Renal pelvis (tissue), 4 donors: Measurements from ENCODE around the gene MGAT3. TPM values are rescaled to one million over a fixed set of nuclear protein-coding genes. Genes with fewer than 3 reads are reported as not detected.

ENCODE experiments used
- DNase-seq: peaks from one replicate; pipeline ENCODE4 v3.0.0-alpha.2; 2013
- polyA plus RNA-seq, 3 donors: library from polyadenylated mRNA; unstranded; fragments of 120-200 nt; gene quantifications; one replicate each; pipeline ENCODE4 v1.2.1, GENCODE V29; 2013; ENCODE audit not compliant: insufficient read length in 3 of 3

The MGAT3 gene
- polyA plus RNA-seq, 3 donors = 31.2 to 32.6 (median 31.3) TPM

DNA sequence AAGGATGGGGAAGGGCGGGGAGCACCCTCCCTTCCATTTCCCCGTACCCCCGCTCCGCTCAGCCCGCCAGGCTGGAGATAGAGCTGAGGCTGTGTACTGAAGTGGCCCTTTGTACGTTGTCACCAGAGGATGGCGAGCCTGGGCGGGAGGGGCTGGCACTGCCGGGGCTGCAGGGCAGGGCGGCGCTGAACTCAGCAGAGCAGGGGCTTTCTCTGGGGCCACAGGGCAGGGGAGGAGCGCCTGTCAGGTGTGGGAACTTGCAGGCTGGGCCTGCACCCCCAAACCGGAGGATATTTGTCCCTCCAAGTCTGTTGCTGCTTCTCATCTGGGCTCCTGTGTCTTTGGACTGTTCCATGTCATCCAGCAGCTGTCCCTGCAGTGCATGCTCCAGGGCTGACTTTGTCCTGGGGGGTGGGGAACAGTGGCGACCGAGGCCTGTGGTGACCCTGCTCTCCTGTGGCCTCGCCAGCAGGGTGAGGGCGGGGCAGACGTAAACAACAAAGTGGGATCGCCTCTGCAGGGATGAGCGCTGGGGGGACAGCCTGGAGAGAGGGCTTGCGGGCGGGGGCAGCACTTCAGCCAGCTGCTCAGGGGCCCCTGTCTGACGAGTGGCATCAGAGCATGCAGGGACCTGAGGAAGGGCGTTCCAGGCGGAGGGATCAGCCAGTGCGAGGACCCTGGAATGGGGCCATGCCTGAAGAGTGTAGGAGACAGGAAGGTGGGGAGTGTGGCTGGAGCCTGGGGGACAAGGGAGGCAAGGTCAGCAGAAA, 13.1 kb downstream of the MGAT3 start:
- DNase-seq = no peak

DNA sequence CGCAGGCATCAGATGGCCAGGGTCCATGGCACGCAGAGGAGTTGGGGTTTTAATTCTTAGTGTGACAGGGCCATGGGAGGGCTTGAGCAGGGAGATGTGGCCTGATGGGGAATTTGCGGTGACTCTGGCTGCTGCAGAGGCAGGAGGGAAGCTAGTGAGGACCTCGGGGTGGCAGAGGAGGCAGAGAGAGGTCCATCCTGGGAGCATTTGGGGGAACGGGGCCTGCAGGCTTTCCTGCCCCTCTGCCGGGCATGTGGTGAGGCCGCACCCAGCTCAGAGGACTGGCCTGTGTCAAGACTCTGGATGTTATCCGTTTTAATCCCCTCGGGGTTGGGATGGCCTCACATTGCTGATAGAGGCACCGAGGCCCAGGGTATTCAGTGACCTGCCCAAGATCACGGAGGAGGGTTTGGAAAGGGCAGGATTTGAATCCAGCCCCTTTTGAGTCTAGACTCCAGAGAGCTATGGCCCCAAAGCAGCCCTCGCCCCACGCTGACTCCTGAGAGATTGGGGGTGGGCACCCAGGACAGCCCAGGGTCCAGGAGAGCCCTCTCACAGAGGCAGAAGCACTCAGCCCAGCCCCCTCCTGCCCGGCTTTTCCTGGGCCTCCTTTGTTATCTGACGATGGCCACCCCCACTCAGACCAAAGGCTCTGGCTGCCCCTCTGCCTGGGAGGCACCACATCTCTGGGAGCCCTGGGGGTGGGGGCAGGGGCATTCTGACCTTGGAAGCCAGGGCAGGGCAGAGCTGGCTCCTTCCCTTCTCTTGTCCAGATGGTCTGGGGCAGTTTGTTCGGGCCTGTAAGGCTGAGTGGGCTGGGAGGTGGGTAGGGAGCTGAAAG, 13.9 kb downstream of the MGAT3 start:
- DNase-seq = no peak

DNA sequence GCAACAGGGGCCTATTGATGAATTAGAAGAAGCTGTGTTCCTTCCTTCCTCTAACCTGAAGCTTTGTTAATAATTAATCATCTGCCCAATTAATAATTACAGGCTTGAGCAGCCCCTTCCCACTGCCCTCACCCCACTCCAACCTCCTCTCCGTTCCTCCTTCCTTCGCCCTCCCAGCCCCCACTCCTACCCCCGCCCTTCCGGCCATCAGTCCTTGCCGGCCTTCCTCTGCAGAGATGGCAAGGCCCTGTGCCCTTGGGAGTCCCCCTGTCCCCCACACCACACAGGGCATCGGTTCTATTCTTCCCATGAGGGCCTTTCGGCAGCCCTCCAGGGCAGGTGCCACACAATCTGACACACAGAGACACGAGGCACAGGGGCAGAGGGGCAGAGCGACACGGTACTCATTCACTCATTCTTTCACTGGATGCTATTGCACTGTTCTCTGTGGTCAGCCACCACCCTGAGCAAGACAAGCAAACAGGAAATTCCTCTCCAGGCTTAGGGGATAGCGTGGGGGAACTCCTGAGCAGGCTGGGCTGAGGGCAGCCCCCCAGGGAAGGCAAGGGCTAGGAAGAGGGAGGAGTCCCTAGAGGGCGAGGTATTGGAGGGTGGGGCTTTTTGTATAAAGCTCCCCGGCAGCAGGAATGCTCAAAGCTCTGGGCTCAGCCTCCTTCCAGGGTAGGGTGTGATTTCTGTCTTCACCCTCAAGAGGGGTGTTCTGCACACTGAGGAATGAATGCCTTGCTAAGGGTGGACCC, 14.7 kb downstream of the MGAT3 start:
- no peak for DNase-seq

DNA sequence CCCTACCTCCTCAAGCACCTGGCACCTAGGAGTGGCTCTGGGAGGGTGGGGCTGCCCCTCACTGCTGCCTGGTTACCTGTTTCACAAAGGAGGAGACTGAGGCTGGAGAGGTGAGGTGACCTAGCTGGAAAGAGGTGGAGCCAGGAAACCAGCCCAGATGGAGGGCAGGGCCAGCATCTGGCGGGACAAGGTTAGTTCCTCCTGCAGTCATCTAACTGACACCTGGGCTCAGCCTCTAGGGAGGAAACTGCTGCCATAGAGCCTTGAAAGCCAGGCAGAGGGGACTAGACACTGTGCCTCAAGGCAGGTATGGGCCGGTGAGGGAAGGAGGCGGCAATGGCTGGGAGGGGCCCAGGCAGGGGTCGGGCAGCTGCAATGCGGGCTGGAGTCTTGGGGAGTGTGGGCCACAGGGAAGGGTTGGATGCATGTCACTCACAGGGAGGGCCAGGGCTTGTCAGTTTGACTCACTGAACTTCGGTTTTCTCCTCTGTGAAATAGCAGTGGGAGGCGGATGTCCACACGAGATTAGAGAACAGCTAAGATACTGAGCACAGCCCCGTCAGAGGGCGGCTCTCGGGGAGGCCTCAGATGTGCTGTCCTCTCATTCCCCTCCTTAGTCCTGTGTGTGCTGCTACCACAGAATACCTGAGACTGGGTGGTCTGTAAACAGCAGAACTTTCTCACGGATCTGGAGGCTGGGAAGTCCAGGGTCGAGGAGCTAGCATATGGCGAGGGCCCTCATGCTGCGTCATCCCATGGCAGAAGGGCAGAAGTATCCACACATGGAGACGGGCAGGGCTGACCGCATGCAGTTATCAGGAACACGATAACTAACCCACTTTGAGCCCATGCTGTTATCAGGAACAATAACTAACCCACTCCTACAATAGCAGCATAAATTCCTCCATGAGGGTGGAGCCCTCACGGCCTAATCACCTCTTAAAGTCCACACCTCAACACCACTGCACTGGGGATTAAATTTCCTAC, 16.1 kb downstream of the MGAT3 start:
- no peak for DNase-seq

DNA sequence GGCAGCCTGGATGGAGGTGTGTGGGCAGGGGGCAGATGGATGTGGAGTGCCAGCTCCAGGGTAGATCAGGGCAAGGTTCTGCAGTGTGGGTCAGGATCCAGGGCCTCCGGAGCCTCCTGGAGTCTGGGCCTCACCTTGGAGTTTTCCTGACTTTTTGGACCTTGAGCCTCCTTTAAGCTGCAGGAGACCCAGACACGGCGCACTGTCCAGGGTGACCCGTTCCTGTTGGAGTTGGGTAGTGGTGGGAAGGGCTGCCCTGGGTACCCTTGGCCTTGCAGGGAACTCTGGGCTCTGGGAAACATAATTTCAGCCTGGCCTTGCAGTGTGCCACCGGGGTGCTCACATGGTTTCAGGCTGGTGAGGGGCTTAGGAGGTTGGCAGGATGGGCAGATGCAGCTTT, 17.0 kb downstream of the MGAT3 start:
- no peak for DNase-seq

DNA sequence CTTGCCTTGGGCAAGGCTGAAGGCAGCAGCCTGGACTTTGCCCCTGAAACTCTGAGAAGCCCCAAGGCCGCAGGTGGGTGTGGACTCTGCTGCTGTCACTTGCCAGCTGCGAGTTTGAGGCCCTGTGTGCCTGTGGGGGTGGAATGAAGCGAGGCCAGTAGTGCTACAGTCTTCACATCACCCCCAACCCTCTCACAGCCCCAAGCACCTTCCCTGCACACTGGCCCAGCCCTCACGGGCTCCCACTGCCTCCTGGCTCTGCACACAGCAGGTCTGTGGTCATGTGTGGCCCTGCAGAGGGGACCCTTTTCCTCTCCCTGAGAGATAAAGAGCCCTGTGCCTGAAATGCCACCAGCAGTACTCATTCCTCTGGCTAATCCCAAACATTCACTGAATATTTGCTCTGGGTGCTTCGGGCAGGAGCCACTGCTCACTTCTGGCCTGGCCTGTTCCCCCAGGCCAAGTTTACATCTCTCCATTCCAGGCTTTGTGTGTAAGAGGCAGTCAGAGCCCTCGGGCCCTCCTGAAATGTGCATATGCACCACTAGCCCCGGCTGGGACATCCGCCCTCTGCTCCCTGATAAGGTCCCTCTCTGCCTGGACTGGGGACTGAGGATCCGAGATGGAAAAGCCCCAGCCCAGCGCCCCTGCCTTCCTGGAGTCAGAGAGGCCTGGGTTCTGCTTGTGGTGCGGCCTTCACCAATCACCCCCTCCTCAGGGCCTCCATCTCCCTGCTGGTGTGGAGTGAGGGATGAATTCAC, 17.7 kb downstream of the MGAT3 start:
- DNase-seq = no peak

DNA sequence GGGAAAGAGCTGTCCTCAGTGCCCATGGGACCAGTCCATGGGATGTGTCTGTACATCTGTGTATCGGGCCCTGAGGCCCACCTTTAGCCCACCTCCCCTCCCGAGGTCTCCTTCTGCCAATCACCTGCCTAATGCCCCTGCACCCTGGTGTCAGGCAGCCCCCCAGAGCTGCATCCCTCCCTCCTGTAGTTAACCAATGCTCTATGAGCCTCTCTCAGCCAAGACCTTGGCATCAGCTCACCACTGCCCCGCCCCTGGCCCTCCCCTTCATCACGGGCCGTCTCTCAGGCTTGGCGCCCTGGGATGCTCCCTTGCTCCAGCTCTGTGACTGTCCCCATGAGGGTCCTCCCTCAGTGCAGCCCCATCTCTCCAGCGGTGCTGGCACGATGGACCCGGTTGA, 18.5 kb downstream of the MGAT3 start:
- DNase-seq = no peak

DNA sequence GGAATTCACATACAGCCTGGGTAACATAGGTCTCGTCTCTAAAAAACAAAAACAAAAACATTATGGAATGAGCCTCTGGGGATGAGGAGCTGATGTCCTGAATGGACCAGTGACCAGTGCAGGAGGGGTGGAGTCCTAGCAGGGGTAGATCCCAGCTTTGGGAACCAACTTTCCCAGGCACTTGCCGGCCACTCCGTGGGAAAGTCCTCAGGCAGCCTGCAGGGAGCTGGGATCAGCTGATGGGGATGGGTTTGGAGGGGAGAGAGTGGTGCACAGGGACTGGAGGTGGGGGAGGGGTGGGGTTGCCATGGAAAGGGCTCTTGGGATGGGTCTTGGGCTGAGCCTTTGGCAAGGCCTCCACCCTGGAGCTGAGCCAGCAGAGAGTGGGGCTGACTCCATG, 19.1 kb downstream of the MGAT3 start:
- no peak for DNase-seq

DNA sequence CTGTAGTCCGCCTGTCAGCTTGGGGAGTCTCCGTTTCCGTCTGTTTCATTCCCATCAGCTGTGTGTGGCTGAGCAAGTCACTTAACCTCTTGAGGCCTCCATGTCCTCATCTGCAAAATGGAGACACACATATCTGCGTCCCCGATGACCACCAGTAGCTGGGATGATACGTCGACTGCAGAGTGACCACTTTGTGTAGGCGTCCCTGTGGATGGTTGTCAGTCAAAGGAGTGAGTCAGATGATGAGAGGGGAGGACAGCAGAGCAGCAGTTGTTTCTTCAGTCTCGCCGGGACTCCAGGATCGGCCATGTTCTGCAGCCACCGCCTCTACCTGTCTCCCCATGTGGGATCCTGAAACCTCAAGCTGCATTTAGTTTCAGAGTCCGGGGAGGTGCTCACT, 19.9 kb downstream of the MGAT3 start:
- DNase-seq = no peak

DNA sequence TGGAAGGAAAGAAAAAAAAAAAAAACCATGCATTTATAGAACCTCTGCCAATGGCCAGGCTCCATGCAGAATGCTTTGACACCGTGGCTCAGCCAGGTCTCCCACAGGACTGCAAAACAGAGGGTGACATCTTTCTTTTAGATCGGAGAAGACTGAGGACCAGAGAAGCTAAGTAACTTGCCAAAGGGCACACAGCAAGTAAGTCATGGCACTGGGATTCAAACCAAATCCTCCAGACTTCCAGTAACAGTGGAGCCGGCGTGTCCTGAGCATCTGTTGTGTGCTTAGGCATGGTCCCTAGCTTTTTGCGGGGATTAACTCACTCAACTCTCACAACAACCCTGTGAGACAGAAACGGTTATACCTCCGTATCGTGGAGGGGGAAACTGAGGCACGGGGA, 20.7 kb downstream of the MGAT3 start:
- no peak for DNase-seq

DNA sequence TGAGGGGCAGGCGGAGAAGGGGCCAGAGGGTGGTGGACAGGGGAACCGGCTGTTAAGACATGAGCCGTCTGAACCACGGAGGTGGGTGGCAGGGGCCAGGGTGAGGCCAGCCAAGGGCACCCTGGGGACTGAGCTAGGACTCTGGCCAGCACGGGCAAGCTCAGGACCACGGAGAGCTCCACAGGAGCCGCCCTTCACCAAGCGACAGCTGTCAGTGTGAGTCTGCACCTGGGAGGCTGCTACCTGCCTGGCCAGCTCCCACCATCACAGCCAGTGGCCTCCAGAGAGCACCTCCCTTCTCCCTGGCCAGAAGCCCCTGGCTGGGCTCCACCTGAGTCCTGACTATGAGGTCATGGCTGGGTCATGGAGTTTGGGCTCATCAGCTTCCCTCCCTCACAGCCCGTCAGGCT, 21.6 kb downstream of the MGAT3 start:
- DNase-seq = no peak

DNA sequence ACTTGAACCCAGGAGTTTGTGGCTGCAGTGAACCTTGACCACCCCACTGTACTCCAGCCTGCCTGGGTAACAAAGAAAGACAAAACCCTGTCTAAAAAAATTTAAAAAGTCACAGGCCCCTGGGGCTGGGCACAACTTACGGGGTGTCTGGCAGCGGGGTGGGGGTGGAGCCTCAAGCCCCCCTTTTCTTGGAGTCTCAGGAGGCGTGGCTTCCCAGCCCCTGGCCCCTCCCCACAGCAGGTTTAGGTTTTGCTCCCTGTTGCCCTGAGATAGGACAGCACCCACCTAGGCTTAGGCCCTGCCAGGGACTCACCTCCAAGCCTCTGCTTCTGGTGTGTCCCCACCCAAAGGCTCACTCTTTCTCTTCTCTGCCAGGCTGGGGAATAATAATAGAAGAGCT, 22.4 kb downstream of the MGAT3 start:
- no peak for DNase-seq

DNA sequence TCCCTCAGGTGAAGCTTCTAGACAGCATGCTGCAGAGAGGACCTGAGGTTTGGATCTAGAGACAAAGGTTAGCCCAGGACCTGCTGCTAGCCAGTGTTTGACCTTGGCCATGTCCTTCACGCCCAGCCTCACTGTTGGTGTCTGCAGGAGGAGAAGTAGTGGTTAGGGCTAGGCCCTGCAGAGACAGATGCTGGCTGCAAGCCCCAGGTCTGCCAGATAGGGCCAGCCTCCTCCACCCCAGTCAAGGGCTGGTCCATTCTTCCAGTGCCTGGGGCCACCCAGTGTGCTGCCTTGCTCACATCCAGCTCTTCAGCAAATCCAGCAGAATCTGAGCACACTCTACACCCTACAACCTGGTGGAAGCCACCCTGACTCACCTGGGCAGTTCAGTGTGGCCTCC, 23.7 kb downstream of the MGAT3 start:
- no peak for DNase-seq

DNA sequence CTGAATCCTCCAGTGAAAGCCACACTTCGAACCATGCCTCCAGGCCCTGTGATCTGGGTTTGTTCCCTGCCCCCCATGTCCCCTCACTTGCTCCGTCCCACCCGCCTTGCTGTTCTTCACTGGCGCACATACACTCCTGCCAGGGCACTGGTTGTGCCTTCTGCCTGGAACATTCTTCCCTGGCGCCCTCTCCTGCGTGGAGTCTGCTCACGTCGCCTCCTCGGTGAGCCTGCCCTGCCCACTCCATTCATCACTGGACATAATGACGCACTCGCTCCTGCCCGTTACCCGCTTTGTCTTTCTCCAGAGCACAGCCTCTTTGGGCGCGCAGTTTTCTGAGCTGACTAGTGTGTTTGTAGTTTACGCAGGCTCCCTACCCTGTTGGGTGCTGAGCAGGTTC, 24.2 kb downstream of the MGAT3 start:
- no peak for DNase-seq

DNA sequence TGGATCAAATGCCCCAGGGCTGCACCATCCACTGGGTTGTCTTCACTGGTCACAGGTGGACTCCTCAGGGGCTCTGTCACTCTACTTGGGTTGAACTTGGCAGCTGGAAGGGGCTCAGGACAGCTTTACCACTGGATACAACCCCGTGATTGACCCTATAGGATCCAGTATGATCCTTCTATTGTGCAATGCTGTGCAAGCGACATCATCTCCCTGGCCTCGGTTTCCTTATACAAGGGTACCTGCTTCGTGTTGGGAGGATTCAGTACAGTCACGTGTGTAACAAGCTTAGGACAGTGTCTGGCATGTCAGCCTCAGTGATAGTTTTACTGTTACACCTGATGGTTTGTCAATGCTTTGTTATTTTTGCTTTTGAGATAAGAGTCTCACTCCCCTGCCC, 24.8 kb downstream of the MGAT3 start:
- DNase-seq = no peak

DNA sequence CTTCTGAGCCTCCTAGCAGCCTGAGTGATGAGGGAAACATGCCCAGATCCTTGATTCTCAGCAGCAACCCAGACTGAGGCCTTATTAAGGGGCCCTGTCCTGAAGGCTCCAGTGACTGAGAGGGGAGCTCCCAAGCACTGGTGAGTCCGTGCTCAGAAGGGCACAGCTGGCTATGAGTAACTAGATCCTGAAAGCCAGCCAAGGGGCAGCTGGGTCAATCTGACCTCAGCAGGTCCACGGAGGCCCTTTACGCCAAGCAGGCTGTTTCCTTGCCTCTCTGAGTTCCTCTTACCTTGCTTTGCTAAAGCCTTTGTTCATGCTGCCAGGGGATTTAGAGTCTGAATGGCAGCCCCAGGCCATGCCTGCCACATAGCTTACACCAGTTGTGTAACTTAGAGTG, 26.0 kb downstream of the MGAT3 start:
- no peak for DNase-seq

DNA sequence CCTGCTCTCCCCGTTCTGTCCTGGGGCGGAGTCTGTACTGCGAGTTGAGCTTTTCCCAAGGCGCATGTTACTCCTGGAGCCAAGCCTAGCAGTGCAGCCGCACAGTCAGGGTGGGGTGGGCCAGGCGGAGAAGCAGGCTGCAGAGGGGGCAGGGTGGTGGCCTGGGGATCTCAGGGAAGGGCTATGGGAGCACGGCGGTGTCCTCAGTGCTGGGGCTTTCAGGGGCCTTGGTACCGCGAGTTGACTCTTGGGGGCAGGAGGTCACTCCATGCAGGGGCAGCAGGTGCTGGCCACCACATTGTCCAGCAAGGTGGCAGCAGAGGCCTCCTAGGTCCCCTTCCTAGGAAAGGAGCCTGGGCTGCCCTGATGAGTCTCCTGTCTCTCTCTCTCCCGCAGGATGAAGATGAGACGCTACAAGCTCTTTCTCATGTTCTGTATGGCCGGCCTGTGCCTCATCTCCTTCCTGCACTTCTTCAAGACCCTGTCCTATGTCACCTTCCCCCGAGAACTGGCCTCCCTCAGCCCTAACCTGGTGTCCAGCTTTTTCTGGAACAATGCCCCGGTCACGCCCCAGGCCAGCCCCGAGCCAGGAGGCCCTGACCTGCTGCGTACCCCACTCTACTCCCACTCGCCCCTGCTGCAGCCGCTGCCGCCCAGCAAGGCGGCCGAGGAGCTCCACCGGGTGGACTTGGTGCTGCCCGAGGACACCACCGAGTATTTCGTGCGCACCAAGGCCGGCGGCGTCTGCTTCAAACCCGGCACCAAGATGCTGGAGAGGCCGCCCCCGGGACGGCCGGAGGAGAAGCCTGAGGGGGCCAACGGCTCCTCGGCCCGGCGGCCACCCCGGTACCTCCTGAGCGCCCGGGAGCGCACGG, 30.4 kb downstream of the MGAT3 start:
- no peak for DNase-seq

DNA sequence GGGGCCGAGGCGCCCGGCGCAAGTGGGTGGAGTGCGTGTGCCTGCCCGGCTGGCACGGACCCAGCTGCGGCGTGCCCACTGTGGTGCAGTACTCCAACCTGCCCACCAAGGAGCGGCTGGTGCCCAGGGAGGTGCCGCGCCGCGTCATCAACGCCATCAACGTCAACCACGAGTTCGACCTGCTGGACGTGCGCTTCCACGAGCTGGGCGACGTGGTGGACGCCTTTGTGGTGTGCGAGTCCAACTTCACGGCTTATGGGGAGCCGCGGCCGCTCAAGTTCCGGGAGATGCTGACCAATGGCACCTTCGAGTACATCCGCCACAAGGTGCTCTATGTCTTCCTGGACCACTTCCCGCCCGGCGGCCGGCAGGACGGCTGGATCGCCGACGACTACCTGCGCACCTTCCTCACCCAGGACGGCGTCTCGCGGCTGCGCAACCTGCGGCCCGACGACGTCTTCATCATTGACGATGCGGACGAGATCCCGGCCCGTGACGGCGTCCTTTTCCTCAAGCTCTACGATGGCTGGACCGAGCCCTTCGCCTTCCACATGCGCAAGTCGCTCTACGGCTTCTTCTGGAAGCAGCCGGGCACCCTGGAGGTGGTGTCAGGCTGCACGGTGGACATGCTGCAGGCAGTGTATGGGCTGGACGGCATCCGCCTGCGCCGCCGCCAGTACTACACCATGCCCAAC, 31.2 kb downstream of the MGAT3 start:
- no peak for DNase-seq

DNA sequence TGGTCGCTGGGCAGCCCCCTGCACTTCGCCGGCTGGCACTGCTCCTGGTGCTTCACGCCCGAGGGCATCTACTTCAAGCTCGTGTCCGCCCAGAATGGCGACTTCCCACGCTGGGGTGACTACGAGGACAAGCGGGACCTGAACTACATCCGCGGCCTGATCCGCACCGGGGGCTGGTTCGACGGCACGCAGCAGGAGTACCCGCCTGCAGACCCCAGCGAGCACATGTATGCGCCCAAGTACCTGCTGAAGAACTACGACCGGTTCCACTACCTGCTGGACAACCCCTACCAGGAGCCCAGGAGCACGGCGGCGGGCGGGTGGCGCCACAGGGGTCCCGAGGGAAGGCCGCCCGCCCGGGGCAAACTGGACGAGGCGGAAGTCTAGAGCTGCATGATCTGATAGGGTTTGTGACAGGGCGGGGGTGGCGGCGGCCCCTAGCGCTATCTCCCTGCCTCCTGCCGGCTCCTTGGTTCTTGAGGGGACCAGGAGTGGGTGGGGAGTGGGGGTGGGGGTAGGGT, 31.8 kb downstream of the MGAT3 start:
- DNase-seq = no peak
